Stimulated activated CD4-positive, alpha-beta T cell treated with anti-CD3 and anti-CD28 coated beads, Interleukin-1b, Interleukin-23, amount 100 ng/mL, for 24 hours (primary cell): ENCODE results near the gene CST9L.

Experiments used
- DNase-seq, 4 experiments: peaks; one replicate each; pipeline ENCODE4 v3.0.0-alpha.2; 2020; ENCODE audit warnings: low read depth in 4 of 4, low spot score in 1 of 4

Gene CST9L, protein sequence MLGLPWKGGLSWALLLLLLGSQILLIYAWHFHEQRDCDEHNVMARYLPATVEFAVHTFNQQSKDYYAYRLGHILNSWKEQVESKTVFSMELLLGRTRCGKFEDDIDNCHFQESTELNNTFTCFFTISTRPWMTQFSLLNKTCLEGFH

DNA sequence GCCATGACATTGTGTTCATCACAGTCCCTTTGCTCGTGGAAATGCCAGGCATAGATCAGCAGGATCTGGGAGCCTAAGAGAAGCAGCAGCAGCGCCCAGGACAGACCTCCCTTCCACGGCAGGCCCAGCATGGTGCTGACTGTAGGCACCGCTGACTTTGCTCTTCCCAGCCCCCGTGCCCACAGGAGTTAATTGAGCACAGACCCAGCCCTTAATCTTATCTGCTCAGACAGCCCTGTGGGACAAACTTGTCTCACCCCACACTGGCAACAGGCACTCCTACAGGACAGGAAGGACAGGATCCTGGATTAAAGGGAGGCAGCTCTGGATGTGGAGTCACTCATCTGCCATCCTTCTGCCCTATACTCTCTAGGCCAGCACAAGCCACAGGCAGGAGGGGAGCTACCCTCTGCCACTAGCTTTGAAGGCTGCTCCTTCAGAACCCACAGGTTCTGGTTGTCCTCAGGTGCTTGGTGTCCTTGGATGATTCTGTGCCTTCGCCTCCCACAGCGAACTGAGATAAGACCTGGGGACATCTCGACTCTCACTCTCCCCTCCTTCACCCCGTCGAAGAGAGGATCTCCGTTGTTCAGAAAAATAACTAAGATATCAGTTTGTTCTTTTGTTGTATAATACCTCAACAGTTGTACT is at the start of gene CST9L:
Gene CST9L (minus strand): TSS at position 165 of the 651 bp plus-strand sequence. CDS start 34 bp downstream, at position 131.
- no peak for DNase-seq

DNA sequence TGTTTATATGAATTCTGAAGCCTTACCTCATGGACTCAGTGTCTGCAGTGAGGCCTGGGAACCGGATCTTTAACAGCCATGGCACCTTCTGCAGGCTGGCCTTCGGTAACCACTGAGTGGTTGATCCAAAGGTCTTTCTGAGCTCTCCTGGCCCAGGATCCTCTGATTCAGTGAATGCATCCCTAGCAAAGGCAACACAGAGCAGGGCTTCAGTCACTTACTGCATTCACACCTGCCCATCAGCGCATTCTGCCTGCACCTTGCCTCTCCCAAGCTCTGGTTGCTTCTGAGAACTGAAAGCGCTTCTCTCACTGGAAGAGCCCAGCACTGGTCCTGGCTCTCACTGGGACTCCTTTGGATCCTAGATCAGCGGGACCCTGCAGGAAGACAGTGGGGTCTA is 45.9 kb upstream of the CST9L start:
- DNase-seq = no peak

DNA sequence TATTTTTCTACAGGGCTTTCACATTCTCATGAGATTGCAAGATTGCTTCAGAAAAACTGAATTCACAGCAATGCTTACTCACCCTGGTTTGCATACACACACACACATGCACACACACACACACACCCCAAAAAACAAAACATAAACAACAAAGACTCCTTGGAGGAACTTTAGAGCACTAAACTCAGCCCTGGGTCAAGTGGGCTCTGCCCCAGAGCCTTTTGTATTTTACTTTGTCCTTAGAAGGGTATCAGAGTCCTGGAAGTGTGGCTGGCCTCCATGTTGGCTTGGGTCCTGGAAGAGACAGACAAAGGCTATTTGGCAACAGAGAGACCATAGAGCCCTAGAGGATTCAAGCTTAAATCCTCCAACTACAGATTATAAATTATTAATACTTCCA is 45.4 kb upstream of the CST9L start:
- no peak for DNase-seq

DNA sequence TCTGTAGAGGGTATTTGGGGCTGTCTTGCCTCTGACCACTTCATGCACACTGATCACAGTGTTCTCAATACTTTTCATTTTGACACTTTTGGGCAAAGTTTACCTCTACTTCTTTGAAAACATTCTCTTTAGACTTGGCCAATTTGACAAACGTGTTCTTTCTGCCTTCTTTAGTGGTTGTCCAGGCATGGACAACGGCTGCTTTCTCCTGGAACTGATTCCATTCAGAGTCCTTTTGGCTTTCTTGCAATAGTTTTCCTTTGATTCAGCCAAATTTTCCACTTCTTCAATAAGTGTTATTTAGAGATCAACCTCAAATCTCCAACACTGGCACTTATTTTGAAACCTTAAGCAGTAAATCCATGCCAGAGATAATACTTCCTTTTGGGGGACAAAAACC is 44.1 kb upstream of the CST9L start:
- no peak for DNase-seq

GRCh38 chr20:23609486-23610109 is 41.3 kb upstream of the CST9L start:
- no peak for DNase-seq

GRCh38 chr20:23608251-23608846 is 40.1 kb upstream of the CST9L start:
- no peak for DNase-seq

GRCh38 chr20:23607497-23608245 is 39.4 kb upstream of the CST9L start:
- no peak for DNase-seq

DNA sequence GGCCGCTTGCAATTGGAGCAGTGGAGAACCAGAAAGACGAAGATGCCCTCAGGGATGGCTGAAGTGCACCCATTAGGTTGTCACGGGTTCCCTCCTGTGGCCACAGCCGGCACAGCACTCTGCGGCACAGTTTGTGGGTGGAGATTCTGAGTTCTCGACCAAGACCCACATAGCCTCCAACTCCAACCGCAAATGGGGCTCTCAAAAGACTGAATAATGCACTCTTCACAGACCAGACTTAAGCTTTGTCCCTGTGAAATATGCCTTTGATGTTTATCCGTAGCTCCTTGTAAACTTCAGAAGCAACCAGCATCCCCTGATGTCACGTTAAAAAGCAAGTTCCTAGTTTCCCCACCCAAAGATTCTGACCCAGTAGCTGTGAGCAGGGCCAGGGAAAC is 38.4 kb upstream of the CST9L start:
- peak; percentile 23 to 60 (median 46) for DNase-seq

DNA sequence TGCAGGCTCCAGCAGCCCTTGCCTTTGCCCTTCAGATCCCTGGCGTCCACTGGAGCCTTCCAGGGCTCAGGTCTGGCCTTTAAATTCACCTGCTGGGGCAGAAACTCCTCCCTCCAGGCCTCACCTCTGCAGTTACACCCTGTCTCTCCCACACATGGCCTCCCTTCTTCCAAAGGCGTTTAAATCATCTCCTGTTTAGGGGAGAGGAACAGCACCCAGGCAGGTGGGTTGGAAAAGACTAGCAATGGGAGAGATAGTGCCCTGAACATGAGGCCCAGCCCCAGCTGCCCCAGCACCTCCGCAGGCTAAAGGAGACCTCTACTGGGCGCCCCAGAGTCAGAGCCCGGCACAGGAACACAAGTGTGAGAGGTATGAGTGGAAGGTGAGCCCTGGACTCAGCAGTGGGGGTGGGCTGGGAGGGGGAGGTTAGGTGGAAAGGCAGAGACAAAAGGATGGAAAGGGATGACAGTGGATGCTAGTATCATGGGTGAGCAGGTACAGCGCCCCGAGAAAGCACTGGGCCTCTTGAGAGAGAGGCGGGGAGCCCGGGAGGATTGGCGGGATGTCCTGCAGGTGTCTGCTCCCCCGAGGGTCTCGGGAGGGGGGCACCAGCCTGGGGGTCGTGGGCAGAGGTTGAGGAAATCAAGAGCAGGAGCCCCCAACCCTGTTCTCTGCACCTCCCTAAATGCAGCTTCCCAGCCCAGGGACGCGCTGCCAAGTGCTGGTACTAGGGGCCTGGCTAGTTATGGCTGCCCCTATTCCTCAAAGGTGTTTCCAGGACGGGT is 37.8 kb upstream of the CST9L start, which contains the start of gene CST9:
Gene CST9 (minus strand): TSS at position 51 of the 785 bp plus-strand sequence. CDS start 53 bp downstream, outside the sequence.
- DNase-seq = no peak

DNA sequence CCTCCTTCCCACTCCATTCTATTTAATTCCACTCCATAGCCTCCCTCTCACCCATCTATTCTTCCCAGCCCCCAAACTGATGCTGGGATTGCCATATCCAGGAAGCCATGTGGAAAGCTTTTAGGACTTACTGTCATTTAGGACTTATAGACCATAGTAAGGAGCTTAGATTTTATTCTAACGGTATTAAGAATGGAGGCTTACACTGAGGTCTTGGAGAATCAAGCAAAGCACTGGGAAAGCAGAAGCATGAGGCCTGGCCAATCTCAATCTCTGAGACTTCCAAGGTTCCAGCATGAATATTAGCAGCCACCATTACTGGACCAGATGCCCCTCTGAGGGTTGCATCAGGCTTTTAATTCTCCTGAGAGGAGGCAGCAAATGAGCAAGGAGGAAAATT is 36.0 kb upstream of the CST9L start:
- DNase-seq = no peak

DNA sequence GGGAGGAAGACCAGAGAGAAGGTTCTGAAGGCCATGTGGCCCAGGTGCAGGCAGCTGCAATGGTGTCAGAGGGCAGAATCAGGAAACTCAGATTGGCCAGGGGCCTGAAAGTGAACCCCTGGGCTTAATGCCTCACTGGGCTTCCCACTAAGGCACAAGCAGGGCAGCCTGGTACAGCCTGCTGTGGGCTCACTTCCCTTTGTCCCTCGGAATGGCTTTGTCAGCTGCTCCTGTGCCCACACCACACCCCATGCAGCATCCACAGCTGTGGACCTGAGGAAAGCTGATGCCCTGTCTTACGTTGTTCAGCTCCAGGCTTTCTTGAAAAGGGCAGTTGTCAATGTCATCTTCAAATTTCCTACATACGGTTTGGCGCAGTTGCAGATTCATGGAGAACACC is 35.0 kb upstream of the CST9L start:
- DNase-seq = no peak

- DNase-seq = no peak
Measured at GRCh38 chr20:23602699-23603098, 34.4 kb upstream of the CST9L start.

- DNase-seq = no peak
Measured at GRCh38 chr20:23602241-23602640, 34.0 kb upstream of the CST9L start.

DNA sequence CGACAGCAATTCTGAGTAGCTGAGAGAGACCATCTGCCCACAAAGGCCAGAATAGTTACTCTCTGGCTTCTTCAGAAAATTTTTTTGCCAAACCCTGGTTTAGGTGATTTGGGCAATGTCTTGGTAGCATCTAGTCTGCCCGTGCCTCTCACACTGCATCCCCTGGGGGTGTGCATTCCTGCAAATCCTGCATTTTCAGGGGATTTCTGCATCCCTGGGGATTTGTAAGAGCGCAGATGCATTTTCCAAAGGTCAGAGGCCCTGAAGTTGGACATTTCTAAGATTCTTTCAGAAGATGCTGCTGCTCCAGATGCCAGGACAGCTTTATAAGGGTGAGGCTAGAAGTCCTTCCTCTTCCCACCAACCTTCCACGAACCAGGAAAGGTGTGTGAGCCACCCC is 33.4 kb upstream of the CST9L start:
- DNase-seq = no peak

DNA sequence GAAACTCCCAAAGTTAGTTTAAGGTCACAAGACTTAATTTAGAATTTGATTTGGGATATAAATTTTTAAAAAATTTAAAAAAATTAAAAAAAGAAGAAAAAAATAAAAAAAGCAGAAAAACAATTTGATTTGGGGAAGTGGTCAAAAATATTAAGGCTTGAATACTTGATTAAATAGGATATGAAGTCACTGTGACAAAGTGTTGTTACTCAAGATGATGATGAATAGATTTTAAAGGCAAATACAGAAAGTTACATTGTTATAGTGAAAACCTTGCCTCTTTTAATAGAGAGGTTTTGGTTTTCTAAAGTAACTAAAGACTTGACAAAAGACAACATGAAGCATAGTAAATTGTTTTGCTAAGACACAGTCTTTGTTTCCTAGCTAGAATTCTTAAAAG is 30.2 kb upstream of the CST9L start:
- no peak for DNase-seq

GRCh38 chr20:23596579-23597250 is 28.4 kb upstream of the CST9L start:
- DNase-seq = no peak

- DNase-seq = no peak
Measured at GRCh38 chr20:23595941-23596340, 27.7 kb upstream of the CST9L start.

DNA sequence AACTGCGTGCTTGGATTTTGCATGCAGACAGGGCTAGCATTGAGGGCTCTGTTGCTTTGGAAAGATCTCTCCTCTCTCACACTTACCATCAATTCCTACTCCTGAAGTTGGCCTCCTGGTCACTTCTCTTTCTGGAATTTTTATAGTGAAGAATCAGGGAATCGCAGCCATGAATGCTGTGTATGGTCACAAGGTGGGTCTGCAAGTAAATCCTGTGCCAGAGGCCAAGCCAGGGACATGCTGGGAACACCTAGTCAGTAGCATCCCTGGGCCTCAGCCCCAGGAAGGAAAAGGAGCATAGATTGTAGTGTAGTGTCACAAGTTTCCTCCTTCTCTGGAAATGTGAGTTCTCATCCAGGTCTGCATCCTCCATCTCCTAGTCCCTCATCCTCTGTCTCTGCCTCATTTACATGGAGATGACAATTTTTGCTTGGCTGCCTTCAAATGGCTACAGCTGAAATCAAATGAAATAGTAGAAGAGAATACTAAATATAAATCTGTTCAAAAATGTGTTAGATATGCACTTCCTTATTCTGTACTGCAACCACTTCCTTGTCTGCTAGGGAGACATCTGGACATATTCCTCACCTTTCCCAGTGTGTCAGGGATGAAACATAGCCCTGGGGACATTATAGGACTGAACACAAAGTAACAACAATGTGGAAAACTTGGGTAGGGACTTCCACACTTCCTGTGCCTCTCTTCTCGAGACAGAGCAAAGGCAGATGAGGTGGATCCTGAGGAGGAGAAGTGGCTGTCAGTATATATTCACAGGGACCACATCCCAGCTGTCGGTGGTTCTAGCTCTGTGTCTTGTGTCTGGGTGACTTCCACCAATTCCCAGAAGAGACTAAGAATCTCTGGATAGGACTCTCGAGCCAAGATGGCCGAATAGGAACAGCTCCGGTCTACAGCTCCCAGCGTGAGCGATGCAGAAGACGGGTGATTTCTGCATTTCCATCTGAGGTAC is 20.4 kb upstream of the CST9L start:
- no peak for DNase-seq

DNA sequence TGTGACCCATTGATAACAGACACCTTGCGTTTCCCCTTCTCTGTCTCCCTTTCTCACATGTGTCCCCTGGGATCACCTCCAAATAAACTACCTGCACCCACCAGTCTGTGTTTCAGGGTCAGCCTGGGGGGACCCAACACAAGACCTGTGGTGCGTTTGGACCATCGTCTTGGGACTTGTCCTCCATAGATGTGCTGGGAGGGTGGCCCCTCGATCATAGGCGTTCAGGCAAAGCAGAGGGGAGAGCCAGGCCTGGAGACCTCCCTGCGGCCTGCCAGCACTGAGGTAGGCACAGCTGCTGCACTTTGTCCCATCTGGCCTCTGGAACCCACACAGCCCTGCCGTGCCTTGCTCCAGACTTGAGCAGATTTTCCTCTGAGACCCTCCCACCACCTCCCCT is 19.3 kb upstream of the CST9L start:
- DNase-seq = no peak
